ENCODE measurements around the gene POLQ. TPM values are rescaled to one million over a fixed set of nuclear protein-coding genes. Genes with fewer than 3 reads are reported as not detected.
"Not testable (repeated sequence)": the region's sequence is repeated elsewhere in the genome, so short reads cannot be mapped to it uniquely, and the experiment has no call there.

POLQ gene
- total RNA-seq, 4 donors from 2014 or later: 0.10 to 0.40 (median 0.17) TPM; not detected in 1

- Histone ChIP-seq H3K9me3 (no peaks in the 10 kb centered on the region), H3K27me3 (no peaks in the 10 kb centered on the region), H3K36me3 (no peaks in the 10 kb centered on the region), H3K4me1 (no peaks in the 10 kb centered on the region), H3K4me3 (replicated peaks in 1 of 3) (no peak overlapping the region), H3K27ac (no peak overlapping the region)
- WGBS, 2 donors: 86 to 94% methylated on average over 2 of the region's 2 CpGs
- no peak for DNase-seq
- intact Hi-C loops (cut with DNase I): no loop called here
- TF ChIP-seq CTCF (IDR thresholded peaks at IDR 0.05) (no peak), POLR2A (IDR thresholded peaks at IDR 0.05) (no peak)
These were observed 130.9 kb downstream of the POLQ start for GRCh38 chr3:121414924-121415323.

- intact Hi-C loops (cut with DNase I): no loop called here
- TF ChIP-seq POLR2A (IDR thresholded peaks at IDR 0.05) (no peak), CTCF (IDR thresholded peaks at IDR 0.05) (no peak)
- Histone ChIP-seq H3K9me3 (no peaks in the 10 kb centered on the region), H3K27me3 (no peaks in the 10 kb centered on the region), H3K36me3 (no peaks in the 10 kb centered on the region), H3K27ac (no peak overlapping the region), H3K4me1 (no peaks in the 10 kb centered on the region), H3K4me3 (replicated peaks in 1 of 3) (no peak overlapping the region)
- 90 to 93% methylated on average over 1 of the region's 1 CpG for WGBS, 2 donors
- DNase-seq: no peak
These were observed 134.3 kb downstream of the POLQ start for GRCh38 chr3:121411523-121411922.

- no peaks in the 10 kb centered on the region for H3K9me3 ChIP-seq
- H3K4me3 ChIP-seq (replicated peaks in 1 of 3): no peak overlapping the region
- TF ChIP-seq POLR2A (IDR thresholded peaks at IDR 0.05) (no peak), CTCF (IDR thresholded peaks at IDR 0.05) (no peak)
- 84 to 95% methylated on average over 1 of the region's 1 CpG for WGBS, 2 donors
- no peaks in the 10 kb centered on the region for H3K27me3 ChIP-seq
- no peaks in the 10 kb centered on the region for H3K4me1 ChIP-seq
- H3K27ac ChIP-seq: no peak overlapping the region
- H3K36me3 ChIP-seq: no peaks in the 10 kb centered on the region
- intact Hi-C loops (cut with DNase I): no loop called here
- no peak for DNase-seq
These were observed 140.2 kb downstream of the POLQ start for GRCh38 chr3:121405631-121406030.

GRCh38 chr3:121399820-121400219, 146.0 kb downstream of the POLQ start:
- H3K4me1 ChIP-seq: no peaks in the 10 kb centered on the region
- no peak overlapping the region for H3K4me3 ChIP-seq (replicated peaks in 1 of 3)
- no peak overlapping the region for H3K27ac ChIP-seq
- H3K36me3 ChIP-seq: no peaks in the 10 kb centered on the region
- no peak for DNase-seq
- TF ChIP-seq POLR2A (IDR thresholded peaks at IDR 0.05) (no peak), CTCF (IDR thresholded peaks at IDR 0.05) (no peak)
- no peaks in the 10 kb centered on the region for H3K27me3 ChIP-seq
- H3K9me3 ChIP-seq: no peaks in the 10 kb centered on the region
- intact Hi-C loops (cut with DNase I): no loop called here

- intact Hi-C loops (cut with DNase I); H3K4me1 ChIP-seq; DNase-seq; H3K4me3 ChIP-seq (replicated peaks in 1 of 3); H3K27me3 ChIP-seq; H3K36me3 ChIP-seq; H3K27ac ChIP-seq; H3K9me3 ChIP-seq: not testable (repeated sequence)
- WGBS, 2 donors: 68 to 80% methylated on average over 8 of the region's 8 CpGs
These were observed 147.7 kb downstream of the POLQ start for GRCh38 chr3:121398051-121398450.

GRCh38 chr3:121395967-121396366, 149.8 kb downstream of the POLQ start:
- intact Hi-C loops (cut with DNase I); H3K36me3 ChIP-seq; H3K9me3 ChIP-seq; H3K4me3 ChIP-seq (replicated peaks in 1 of 3); H3K27ac ChIP-seq; H3K27me3 ChIP-seq; H3K4me1 ChIP-seq; DNase-seq: not testable (repeated sequence)
- WGBS, 2 donors: no CpG with 5 or more reads among the region's 1 CpG

GRCh38 chr3:121388308-121388707, 157.5 kb downstream of the POLQ start:
- intact Hi-C loops (cut with DNase I); DNase-seq; H3K27ac ChIP-seq; H3K4me1 ChIP-seq; H3K4me3 ChIP-seq (replicated peaks in 1 of 3); H3K36me3 ChIP-seq; H3K27me3 ChIP-seq; H3K9me3 ChIP-seq: not testable (repeated sequence)
- WGBS, 2 donors: 86 to 88% methylated on average over 3 of the region's 3 CpGs
